Peyer's patch (tissue), 4 donors: ENCODE data around the gene DDAH2.

ENCODE experiments used
- POLR2A ChIP-seq, 2 donors: fragments of 450-650 bp; IDR thresholded peaks; one replicate each; pipeline ENCODE4 v1.5.1; 2017; ENCODE audit warnings: antibody characterized with exemption in 2 of 2, mild to moderate bottlenecking in 2 of 2, moderate library complexity in 2 of 2
- TF ChIP-seq, protein P1 (sequence below), 6 experiments: fragments of 450-650 bp in 4 of 6; fragments of 200-600 bp in 2 of 6; sonication (generic) in 1 of 6; IDR thresholded peaks; one replicate each; pipeline ENCODE4 v1.5.1; 2017 to 2019; ENCODE audit warnings: antibody characterized with exemption in 6 of 6, mild to moderate bottlenecking in 3 of 6, moderate library complexity in 1 of 6

DNA sequence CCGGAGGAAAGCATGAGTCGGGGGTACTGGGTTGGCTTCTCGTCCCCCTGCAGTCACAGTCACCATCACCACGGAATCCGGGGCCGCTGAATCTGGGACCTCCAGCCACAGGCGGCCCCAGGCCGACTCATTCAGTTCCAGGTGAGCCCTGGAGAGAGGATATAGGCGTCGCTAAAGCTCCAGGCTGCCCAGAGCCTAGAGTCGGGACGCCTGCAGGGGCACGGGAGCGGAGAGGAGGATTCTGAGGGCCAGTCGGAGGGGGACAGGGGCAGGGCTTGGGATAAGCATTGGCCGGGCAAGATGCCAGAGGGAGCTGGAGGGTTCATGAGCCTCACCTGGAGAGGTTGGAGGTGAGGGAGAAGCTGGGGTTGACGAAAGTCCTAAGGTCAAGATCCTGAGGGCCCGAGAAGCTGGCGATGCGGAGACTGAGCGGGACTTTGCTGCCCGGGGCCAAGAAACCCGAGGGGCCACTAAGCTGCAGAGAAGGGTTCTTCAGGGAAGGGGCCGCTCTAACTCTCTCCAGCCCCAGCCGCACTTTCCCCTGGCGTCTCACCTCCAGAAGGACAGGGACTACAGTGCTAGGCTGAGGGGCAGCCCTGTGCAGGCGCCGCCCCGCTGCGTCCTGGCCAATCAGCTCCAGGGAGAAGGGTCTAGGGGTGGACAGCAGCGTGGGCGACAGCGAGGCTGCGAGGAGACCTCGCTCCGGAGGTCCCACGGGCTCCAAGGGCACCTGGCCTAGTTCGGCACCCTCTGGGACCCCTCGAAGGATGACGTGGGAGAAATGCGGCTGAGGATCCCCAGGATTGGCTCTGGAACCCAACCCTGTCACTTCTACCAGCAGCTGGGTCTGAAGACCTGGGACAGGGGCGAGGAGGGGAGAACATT, 37.1 kb upstream of the DDAH2 start:
- TF ChIP-seq, protein P1, sequence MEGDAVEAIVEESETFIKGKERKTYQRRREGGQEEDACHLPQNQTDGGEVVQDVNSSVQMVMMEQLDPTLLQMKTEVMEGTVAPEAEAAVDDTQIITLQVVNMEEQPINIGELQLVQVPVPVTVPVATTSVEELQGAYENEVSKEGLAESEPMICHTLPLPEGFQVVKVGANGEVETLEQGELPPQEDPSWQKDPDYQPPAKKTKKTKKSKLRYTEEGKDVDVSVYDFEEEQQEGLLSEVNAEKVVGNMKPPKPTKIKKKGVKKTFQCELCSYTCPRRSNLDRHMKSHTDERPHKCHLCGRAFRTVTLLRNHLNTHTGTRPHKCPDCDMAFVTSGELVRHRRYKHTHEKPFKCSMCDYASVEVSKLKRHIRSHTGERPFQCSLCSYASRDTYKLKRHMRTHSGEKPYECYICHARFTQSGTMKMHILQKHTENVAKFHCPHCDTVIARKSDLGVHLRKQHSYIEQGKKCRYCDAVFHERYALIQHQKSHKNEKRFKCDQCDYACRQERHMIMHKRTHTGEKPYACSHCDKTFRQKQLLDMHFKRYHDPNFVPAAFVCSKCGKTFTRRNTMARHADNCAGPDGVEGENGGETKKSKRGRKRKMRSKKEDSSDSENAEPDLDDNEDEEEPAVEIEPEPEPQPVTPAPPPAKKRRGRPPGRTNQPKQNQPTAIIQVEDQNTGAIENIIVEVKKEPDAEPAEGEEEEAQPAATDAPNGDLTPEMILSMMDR (IDR thresholded peaks at IDR 0.05), result no peak
- TF ChIP-seq POLR2A (IDR thresholded peaks at IDR 0.05), result peak in 1 of 2 donors; percentile 19
